Measurements from ENCODE around the gene ZDHHC9. TPM values are rescaled to one million over a fixed set of nuclear protein-coding genes. Genes with fewer than 3 reads are reported as not detected.

ZDHHC9 gene
- total RNA-seq, 1 donor from 2014 or later: 36.1 TPM

GRCh38 chrX:129836827-129837226 is 6.9 kb downstream of the ZDHHC9 start:
- H3K27ac ChIP-seq: no peak overlapping the region
- no peak for DNase-seq
- H3K27me3 ChIP-seq (ENCODE audit: low read depth): no peaks in the 10 kb centered on the region
- no peak overlapping the region for H3K4me3 ChIP-seq
- peaks cover 4% of the 10 kb centered on the region for H3K4me1 ChIP-seq
- TF ChIP-seq CTCF (IDR thresholded peaks at IDR 0.05): no peak
- H3K9me3 ChIP-seq: no peaks in the 10 kb centered on the region
- no peaks in the 10 kb centered on the region for H3K36me3 ChIP-seq
- ATAC-seq: no peak
- intact Hi-C loops (cut with DNase I): no loop called here

- TF ChIP-seq CTCF (IDR thresholded peaks at IDR 0.05): no peak
- no peaks in the 10 kb centered on the region for H3K27me3 ChIP-seq (ENCODE audit: low read depth)
- no peaks in the 10 kb centered on the region for H3K9me3 ChIP-seq
- no peaks in the 10 kb centered on the region for H3K4me1 ChIP-seq
- intact Hi-C loops (cut with DNase I): no loop called here
- ATAC-seq (peak; percentile 52 to 83), DNase-seq (no peak)
- no peaks in the 10 kb centered on the region for H3K36me3 ChIP-seq
- H3K4me3 ChIP-seq: no peak overlapping the region
- H3K27ac ChIP-seq: no peak overlapping the region
Measured at GRCh38 chrX:129833153-129833990, 10.3 kb downstream of the ZDHHC9 start.

GRCh38 chrX:129831091-129831885 is 12.4 kb downstream of the ZDHHC9 start:
- DNase-seq: no peak
- Histone ChIP-seq H3K4me3 (no peak overlapping the region), H3K27me3 (ENCODE audit: low read depth) (no peaks in the 10 kb centered on the region), H3K9me3 (no peaks in the 10 kb centered on the region), H3K36me3 (no peaks in the 10 kb centered on the region), H3K4me1 (no peaks in the 10 kb centered on the region), H3K27ac (no peak overlapping the region)
- intact Hi-C loops (cut with DNase I): no loop called here
- no peak for TF ChIP-seq CTCF (IDR thresholded peaks at IDR 0.05)
- no peak for ATAC-seq

GRCh38 chrX:129830494-129830893 is 13.2 kb downstream of the ZDHHC9 start:
- no peak overlapping the region for H3K27ac ChIP-seq
- no peaks in the 10 kb centered on the region for H3K27me3 ChIP-seq (ENCODE audit: low read depth)
- intact Hi-C loops (cut with DNase I): no loop called here
- no peaks in the 10 kb centered on the region for H3K4me1 ChIP-seq
- H3K9me3 ChIP-seq: no peaks in the 10 kb centered on the region
- no peak for DNase-seq
- no peak for TF ChIP-seq CTCF (IDR thresholded peaks at IDR 0.05)
- no peaks in the 10 kb centered on the region for H3K36me3 ChIP-seq
- no peak overlapping the region for H3K4me3 ChIP-seq
- ATAC-seq: no peak

- Histone ChIP-seq H3K27me3 (ENCODE audit: low read depth) (no peaks in the 10 kb centered on the region), H3K36me3 (no peaks in the 10 kb centered on the region), H3K4me3 (no peak overlapping the region), H3K4me1 (no peaks in the 10 kb centered on the region), H3K9me3 (no peaks in the 10 kb centered on the region), H3K27ac (no peak overlapping the region)
- DNase-seq: no peak
- intact Hi-C loops (cut with DNase I): no loop called here
- no peak for ATAC-seq
- TF ChIP-seq CTCF (IDR thresholded peaks at IDR 0.05): no peak
Measured at GRCh38 chrX:129825746-129826505, 17.8 kb downstream of the ZDHHC9 start.

Measured in lower lobe of right lung (tissue), 2 donors.